Activated CD4-positive, alpha-beta T cell treated with anti-CD3 and anti-CD28 coated beads, Interleukin-2, amount 10 ng/mL, durations not matched to agents 24 days and 14 days (primary cell): ENCODE results near the gene FOXA1. TPM values are rescaled to one million over a fixed set of nuclear protein-coding genes. Genes with fewer than 3 reads are reported as not detected.

Experiments used
- DNase-seq: peaks from one replicate; pipeline ENCODE4 v3.0.0; 2022
- H3K27ac Mint-ChIP-seq: one replicate; pipeline ENCODE4 v1.8.0; 2022; ENCODE audit warnings: mild to moderate bottlenecking, mixed read lengths
- H3K27me3 Mint-ChIP-seq: one replicate; pipeline ENCODE4 v1.8.0; 2022; ENCODE audit warnings: mixed read lengths
- H3K36me3 Mint-ChIP-seq: one replicate; pipeline ENCODE4 v1.8.0; 2022; ENCODE audit warnings: low read depth, mild to moderate bottlenecking, mixed read lengths
- H3K4me1 Mint-ChIP-seq: one replicate; pipeline ENCODE4 v1.8.0; 2021; ENCODE audit warnings: mixed read lengths
- H3K4me3 Mint-ChIP-seq: one replicate; pipeline ENCODE4 v1.8.0; 2022; ENCODE audit warnings: mild to moderate bottlenecking, moderate library complexity, mixed read lengths
- H3K9me3 Mint-ChIP-seq: one replicate; pipeline ENCODE4 v1.8.0; 2021; ENCODE audit warnings: mixed read lengths
- intact Hi-C: fragments of 100-400 bp; cut with micrococcal nuclease; formaldehyde crosslinking; loops from one replicate; pipeline ENCODE4 v1.15.1; 2023
- total RNA-seq: library from RNA; stranded (reverse); gene quantifications from 2 replicates; pipeline ENCODE4 v1.2.3, GENCODE V29; 2022

Gene FOXA1
- total RNA-seq, 1 donor from 2014 or later, result not detected

- Mint-ChIP-seq H3K4me1 (no peaks in the 10 kb centered on the region), H3K36me3 (no peaks in the 10 kb centered on the region), H3K27me3 (peaks cover 4% of the 10 kb centered on the region), H3K27ac (no peak overlapping the region), H3K9me3 (peaks cover 9% of the 10 kb centered on the region), H3K4me3 (no peak overlapping the region)
- intact Hi-C loops, result no loop called here
- no peak for DNase-seq
Measured at GRCh38 chr14:37616853-37617252, 21.8 kb upstream of the FOXA1 start.

GRCh38 chr14:37615582-37616289 lies 20.7 kb upstream of the FOXA1 start:
- no peaks in the 10 kb centered on the region for H3K36me3 Mint-ChIP-seq
- H3K9me3 Mint-ChIP-seq, result peaks cover 14% of the 10 kb centered on the region

GRCh38 chr14:37610945-37611523 lies 16.0 kb upstream of the FOXA1 start:
- no peak overlapping the region for H3K4me3 Mint-ChIP-seq
- no peaks in the 10 kb centered on the region for H3K4me1 Mint-ChIP-seq
- peaks cover 11% of the 10 kb centered on the region for H3K9me3 Mint-ChIP-seq
- H3K27me3 Mint-ChIP-seq, result peaks cover 6% of the 10 kb centered on the region
- intact Hi-C loops, result no loop called here
- H3K27ac Mint-ChIP-seq, result no peak overlapping the region
- H3K36me3 Mint-ChIP-seq, result no peaks in the 10 kb centered on the region
- no peak for DNase-seq

More at GRCh38 chr14:37615582-37616289, 20.7 kb upstream of the FOXA1 start:
- no peak overlapping the region for H3K4me3 Mint-ChIP-seq
- intact Hi-C loops, result no loop called here
- H3K27me3 Mint-ChIP-seq, result peaks cover 6% of the 10 kb centered on the region
- DNase-seq, result no peak
- no peak overlapping the region for H3K27ac Mint-ChIP-seq
- no peaks in the 10 kb centered on the region for H3K4me1 Mint-ChIP-seq

- Mint-ChIP-seq H3K4me3 (no peak overlapping the region), H3K4me1 (no peaks in the 10 kb centered on the region), H3K9me3 (peaks cover 8% of the 10 kb centered on the region), H3K27me3 (peaks cover 6% of the 10 kb centered on the region), H3K36me3 (no peaks in the 10 kb centered on the region), H3K27ac (no peak overlapping the region)
- intact Hi-C loops, result no loop called here
- peak; percentile 8 for DNase-seq
Measured at GRCh38 chr14:37608649-37609048, 13.6 kb upstream of the FOXA1 start.

- H3K9me3 Mint-ChIP-seq, result peaks cover 4% of the 10 kb centered on the region
- peaks cover 9% of the 10 kb centered on the region for H3K27me3 Mint-ChIP-seq
- H3K4me1 Mint-ChIP-seq, result no peaks in the 10 kb centered on the region
- no peaks in the 10 kb centered on the region for H3K36me3 Mint-ChIP-seq
- peak; percentile 33 for DNase-seq
- H3K4me3 Mint-ChIP-seq, result no peak overlapping the region
- intact Hi-C loops, result no loop called here
- H3K27ac Mint-ChIP-seq, result no peak overlapping the region
Measured at GRCh38 chr14:37606678-37607077, 11.6 kb upstream of the FOXA1 start.

GRCh38 chr14:37603688-37604251 lies 8.7 kb upstream of the FOXA1 start:
- Mint-ChIP-seq H3K27ac (no peak overlapping the region), H3K36me3 (no peaks in the 10 kb centered on the region), H3K4me1 (no peaks in the 10 kb centered on the region), H3K4me3 (no peak overlapping the region), H3K27me3 (peaks cover 29% of the 10 kb centered on the region), H3K9me3 (peaks cover 5% of the 10 kb centered on the region)
- intact Hi-C loops, result no loop called here
- DNase-seq, result no peak

GRCh38 chr14:37602605-37603453 lies 7.8 kb upstream of the FOXA1 start:
- Mint-ChIP-seq H3K9me3 (peaks cover 7% of the 10 kb centered on the region), H3K4me1 (no peaks in the 10 kb centered on the region), H3K4me3 (no peak overlapping the region), H3K27ac (no peak overlapping the region), H3K27me3 (peaks cover 36% of the 10 kb centered on the region), H3K36me3 (no peaks in the 10 kb centered on the region)
- intact Hi-C loops, result no loop called here
- no peak for DNase-seq

GRCh38 chr14:37601865-37602264 lies 6.8 kb upstream of the FOXA1 start:
- no peak for DNase-seq
- no peak overlapping the region for H3K4me3 Mint-ChIP-seq
- peaks cover 7% of the 10 kb centered on the region for H3K9me3 Mint-ChIP-seq
- no peaks in the 10 kb centered on the region for H3K36me3 Mint-ChIP-seq
- no peak overlapping the region for H3K27ac Mint-ChIP-seq
- intact Hi-C loops, result no loop called here
- H3K27me3 Mint-ChIP-seq, result peaks cover 43% of the 10 kb centered on the region
- H3K4me1 Mint-ChIP-seq, result no peaks in the 10 kb centered on the region

GRCh38 chr14:37600880-37601741 lies 6.1 kb upstream of the FOXA1 start:
- Mint-ChIP-seq H3K9me3 (peaks cover 7% of the 10 kb centered on the region), H3K4me3 (no peak overlapping the region), H3K27ac (no peak overlapping the region), H3K36me3 (no peaks in the 10 kb centered on the region), H3K27me3 (peaks cover 51% of the 10 kb centered on the region), H3K4me1 (peaks cover 3% of the 10 kb centered on the region)
- intact Hi-C loops, result no loop called here
- no peak for DNase-seq

- Mint-ChIP-seq H3K27ac (no peak overlapping the region), H3K4me3 (no peak overlapping the region), H3K9me3 (peaks cover 7% of the 10 kb centered on the region), H3K36me3 (no peaks in the 10 kb centered on the region), H3K27me3 (peaks cover 58% of the 10 kb centered on the region), H3K4me1 (peaks cover 5% of the 10 kb centered on the region)
- no peak for DNase-seq
- intact Hi-C loops, result loop anchor here (5.0 kb wide), 1 partner anchor 1017 kb away; the partner anchor contains the start of gene NKX2-8
Measured at GRCh38 chr14:37599507-37600368, 4.7 kb upstream of the FOXA1 start.

- Mint-ChIP-seq H3K27me3 (peaks cover 63% of the 10 kb centered on the region), H3K27ac (no peak overlapping the region), H3K36me3 (no peaks in the 10 kb centered on the region), H3K9me3 (peaks cover 7% of the 10 kb centered on the region), H3K4me3 (no peak overlapping the region), H3K4me1 (peaks cover 8% of the 10 kb centered on the region)
- no peak for DNase-seq
- intact Hi-C loops, result loop anchor here (5.0 kb wide), 1 partner anchor 1017 kb away; the partner anchor contains the start of gene NKX2-8
Measured at GRCh38 chr14:37598747-37599506, 3.9 kb upstream of the FOXA1 start.
